ENCODE measurements around the gene BBIP1.

DNA sequence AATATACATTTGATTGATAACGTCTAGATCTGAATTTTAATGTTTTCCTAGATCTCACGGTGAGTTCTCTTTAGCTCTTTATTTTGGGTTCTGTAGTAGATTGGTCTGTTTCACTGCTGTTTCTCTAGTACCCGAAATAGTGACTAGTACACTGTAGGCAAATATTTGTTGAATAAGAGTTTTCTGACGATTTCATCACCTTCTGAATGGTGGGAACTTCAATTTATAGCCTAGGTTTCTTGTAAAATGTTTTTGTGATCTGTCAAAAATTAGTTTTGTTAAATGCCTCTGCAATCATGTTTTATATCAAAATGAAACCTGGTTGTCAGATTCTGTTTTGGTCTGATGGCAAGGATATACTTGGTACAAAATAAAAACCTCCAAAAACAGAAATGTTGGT is 37.1 kb downstream of the BBIP1 start:
- TF ChIP-seq, protein P1, sequence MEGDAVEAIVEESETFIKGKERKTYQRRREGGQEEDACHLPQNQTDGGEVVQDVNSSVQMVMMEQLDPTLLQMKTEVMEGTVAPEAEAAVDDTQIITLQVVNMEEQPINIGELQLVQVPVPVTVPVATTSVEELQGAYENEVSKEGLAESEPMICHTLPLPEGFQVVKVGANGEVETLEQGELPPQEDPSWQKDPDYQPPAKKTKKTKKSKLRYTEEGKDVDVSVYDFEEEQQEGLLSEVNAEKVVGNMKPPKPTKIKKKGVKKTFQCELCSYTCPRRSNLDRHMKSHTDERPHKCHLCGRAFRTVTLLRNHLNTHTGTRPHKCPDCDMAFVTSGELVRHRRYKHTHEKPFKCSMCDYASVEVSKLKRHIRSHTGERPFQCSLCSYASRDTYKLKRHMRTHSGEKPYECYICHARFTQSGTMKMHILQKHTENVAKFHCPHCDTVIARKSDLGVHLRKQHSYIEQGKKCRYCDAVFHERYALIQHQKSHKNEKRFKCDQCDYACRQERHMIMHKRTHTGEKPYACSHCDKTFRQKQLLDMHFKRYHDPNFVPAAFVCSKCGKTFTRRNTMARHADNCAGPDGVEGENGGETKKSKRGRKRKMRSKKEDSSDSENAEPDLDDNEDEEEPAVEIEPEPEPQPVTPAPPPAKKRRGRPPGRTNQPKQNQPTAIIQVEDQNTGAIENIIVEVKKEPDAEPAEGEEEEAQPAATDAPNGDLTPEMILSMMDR (IDR thresholded peaks at IDR 0.05) = no peak
- TF ChIP-seq, protein P2, sequence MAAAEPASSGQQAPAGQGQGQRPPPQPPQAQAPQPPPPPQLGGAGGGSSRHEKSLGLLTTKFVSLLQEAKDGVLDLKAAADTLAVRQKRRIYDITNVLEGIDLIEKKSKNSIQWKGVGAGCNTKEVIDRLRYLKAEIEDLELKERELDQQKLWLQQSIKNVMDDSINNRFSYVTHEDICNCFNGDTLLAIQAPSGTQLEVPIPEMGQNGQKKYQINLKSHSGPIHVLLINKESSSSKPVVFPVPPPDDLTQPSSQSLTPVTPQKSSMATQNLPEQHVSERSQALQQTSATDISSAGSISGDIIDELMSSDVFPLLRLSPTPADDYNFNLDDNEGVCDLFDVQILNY (CRISPR knock-in tag; IDR thresholded peaks at IDR 0.05) = no peak
- TF ChIP-seq TEAD4 (CRISPR knock-in tag; IDR thresholded peaks at IDR 0.05) = no peak
- TF ChIP-seq, protein P3, sequence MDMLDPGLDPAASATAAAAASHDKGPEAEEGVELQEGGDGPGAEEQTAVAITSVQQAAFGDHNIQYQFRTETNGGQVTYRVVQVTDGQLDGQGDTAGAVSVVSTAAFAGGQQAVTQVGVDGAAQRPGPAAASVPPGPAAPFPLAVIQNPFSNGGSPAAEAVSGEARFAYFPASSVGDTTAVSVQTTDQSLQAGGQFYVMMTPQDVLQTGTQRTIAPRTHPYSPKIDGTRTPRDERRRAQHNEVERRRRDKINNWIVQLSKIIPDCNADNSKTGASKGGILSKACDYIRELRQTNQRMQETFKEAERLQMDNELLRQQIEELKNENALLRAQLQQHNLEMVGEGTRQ (CRISPR knock-in tag; IDR thresholded peaks at IDR 0.05) = no peak
